ENCODE data around the gene MAGEA11. TPM values are rescaled to one million over a fixed set of nuclear protein-coding genes. Genes with fewer than 3 reads are reported as not detected.
"Not testable (repeated sequence)": the region's sequence is repeated elsewhere in the genome, so short reads cannot be mapped to it uniquely, and the experiment has no call there.

MAGEA11 gene
- total and polyA plus RNA-seq, 3 donors from 2014 or later: 6.8 to 9.8 (median 9.4) TPM

DNA sequence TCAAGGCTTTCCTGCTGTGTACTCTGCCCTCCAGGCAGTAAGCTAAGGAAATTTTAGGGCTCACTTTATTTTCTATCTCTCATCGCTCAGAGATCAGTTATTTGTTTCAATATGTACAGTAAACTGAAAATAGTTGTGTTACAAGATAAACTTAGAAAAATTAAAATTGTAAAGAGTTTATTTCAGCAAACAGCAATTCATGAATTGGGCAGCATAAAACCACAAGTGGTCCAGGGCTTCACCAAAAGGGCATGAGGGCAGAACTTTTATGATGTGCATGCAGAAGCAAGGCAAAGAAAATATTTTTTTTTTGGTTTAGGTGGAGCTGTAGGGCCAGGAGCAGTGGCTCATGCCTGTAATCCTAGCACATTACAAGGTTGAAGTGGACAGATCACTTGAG lies 20.1 kb upstream of the MAGEA11 start:
- no peak for DNase-seq
- Histone ChIP-seq H3K4me3 (no peak overlapping the region), H3K27ac (no peak overlapping the region), H3K27me3 (no peaks in the 10 kb centered on the region), H3K9me3 (no peaks in the 10 kb centered on the region), H3K36me3 (ENCODE audit: low read depth, missing control alignments) (no peaks in the 10 kb centered on the region), H3K4me1 (no peaks in the 10 kb centered on the region)
- 94% methylated on average over 1 of the region's 1 CpG; no CpG with 5 or more reads in 1 of the 2 donors for WGBS, 2 donors
- intact Hi-C loops (cut with DNase I; ENCODE audit: low total_unique reads): no loop called here
- TF ChIP-seq CTCF (IDR thresholded peaks at IDR 0.05) (no peak), POLR2A (IDR thresholded peaks at IDR 0.05) (no peak)

- 66 to 81% methylated on average over 2 to 6 of the region's 6 CpGs for WGBS, 2 donors
- H3K27me3 ChIP-seq; intact Hi-C loops (cut with DNase I; ENCODE audit: low total_unique reads); DNase-seq; H3K9me3 ChIP-seq; H3K27ac ChIP-seq; H3K4me1 ChIP-seq; H3K36me3 ChIP-seq (ENCODE audit: low read depth, missing control alignments); H3K4me3 ChIP-seq: not testable (repeated sequence)
Measured at GRCh38 chrX:149692686-149693272, 19.1 kb upstream of the MAGEA11 start.

- Histone ChIP-seq H3K4me3 (no peak overlapping the region), H3K27me3 (no peaks in the 10 kb centered on the region), H3K9me3 (no peaks in the 10 kb centered on the region), H3K4me1 (no peaks in the 10 kb centered on the region), H3K36me3 (ENCODE audit: low read depth, missing control alignments) (no peaks in the 10 kb centered on the region), H3K27ac (no peak overlapping the region)
- intact Hi-C loops (cut with DNase I; ENCODE audit: low total_unique reads): no loop called here
- TF ChIP-seq CTCF (IDR thresholded peaks at IDR 0.05) (no peak), POLR2A (IDR thresholded peaks at IDR 0.05) (no peak)
- no peak for DNase-seq
- WGBS, 2 donors: 76 to 84% methylated on average over 2 of the region's 2 CpGs
Measured at GRCh38 chrX:149699761-149700160, 12.1 kb upstream of the MAGEA11 start.

DNA sequence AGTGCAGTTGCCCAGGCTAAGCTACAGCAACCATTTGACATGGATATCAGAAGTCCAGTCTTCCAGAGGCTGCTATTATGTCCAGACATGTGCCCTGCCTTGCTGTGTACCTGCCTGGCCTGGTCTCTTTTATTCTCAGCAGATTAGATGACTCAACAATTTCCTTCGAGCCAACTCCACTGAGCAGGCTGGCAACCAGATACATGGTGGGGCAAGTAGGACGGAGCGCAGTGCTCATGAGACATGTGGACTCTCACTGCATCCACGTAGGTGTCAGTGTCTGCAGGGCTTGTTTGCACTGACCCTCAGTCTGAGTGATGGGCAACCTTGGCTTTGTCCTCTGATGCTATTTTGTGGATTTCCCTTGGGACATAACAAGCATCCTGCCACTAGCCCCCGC lies 7.2 kb upstream of the MAGEA11 start:
- TF ChIP-seq POLR2A (IDR thresholded peaks at IDR 0.05) (no peak), CTCF (IDR thresholded peaks at IDR 0.05) (no peak)
- H3K27ac ChIP-seq: no peak overlapping the region
- no peaks in the 10 kb centered on the region for H3K36me3 ChIP-seq (ENCODE audit: low read depth, missing control alignments)
- no peaks in the 10 kb centered on the region for H3K9me3 ChIP-seq
- no peaks in the 10 kb centered on the region for H3K27me3 ChIP-seq
- no peaks in the 10 kb centered on the region for H3K4me1 ChIP-seq
- H3K4me3 ChIP-seq: no peak overlapping the region
- DNase-seq: no peak
- intact Hi-C loops (cut with DNase I; ENCODE audit: low total_unique reads): no loop called here
- WGBS, 2 donors: 88 to 92% methylated on average over 4 to 5 of the region's 5 CpGs

- Histone ChIP-seq H3K27ac (no peak overlapping the region), H3K4me1 (no peaks in the 10 kb centered on the region), H3K36me3 (ENCODE audit: low read depth, missing control alignments) (no peaks in the 10 kb centered on the region), H3K27me3 (no peaks in the 10 kb centered on the region), H3K4me3 (no peak overlapping the region), H3K9me3 (no peaks in the 10 kb centered on the region)
- WGBS, 2 donors: 76 to 86% methylated on average over 2 of the region's 2 CpGs
- intact Hi-C loops (cut with DNase I; ENCODE audit: low total_unique reads): no loop called here
- no peak for TF ChIP-seq POLR2A (IDR thresholded peaks at IDR 0.05)
- no peak for TF ChIP-seq CTCF (IDR thresholded peaks at IDR 0.05)
- no peak for DNase-seq
Measured at GRCh38 chrX:149707147-149707901, 4.5 kb upstream of the MAGEA11 start.

All from testis (tissue), 3 donors.